ENCODE results near the gene DNAJA4.

GRCh38 chr15:78314181-78314581, 49.8 kb downstream of the DNAJA4 start:
- no peak for TF ChIP-seq BACH2 (CRISPR knock-in tag; IDR thresholded peaks at IDR 0.05; ENCODE audit: borderline replicate concordance)
- TF ChIP-seq ZFP3 (CRISPR knock-in tag; IDR thresholded peaks at IDR 0.05), result no peak
- TF ChIP-seq CREB5 (CRISPR knock-in tag; IDR thresholded peaks at IDR 0.05; ENCODE audit: low read depth), result no peak
- TF ChIP-seq, protein P1, sequence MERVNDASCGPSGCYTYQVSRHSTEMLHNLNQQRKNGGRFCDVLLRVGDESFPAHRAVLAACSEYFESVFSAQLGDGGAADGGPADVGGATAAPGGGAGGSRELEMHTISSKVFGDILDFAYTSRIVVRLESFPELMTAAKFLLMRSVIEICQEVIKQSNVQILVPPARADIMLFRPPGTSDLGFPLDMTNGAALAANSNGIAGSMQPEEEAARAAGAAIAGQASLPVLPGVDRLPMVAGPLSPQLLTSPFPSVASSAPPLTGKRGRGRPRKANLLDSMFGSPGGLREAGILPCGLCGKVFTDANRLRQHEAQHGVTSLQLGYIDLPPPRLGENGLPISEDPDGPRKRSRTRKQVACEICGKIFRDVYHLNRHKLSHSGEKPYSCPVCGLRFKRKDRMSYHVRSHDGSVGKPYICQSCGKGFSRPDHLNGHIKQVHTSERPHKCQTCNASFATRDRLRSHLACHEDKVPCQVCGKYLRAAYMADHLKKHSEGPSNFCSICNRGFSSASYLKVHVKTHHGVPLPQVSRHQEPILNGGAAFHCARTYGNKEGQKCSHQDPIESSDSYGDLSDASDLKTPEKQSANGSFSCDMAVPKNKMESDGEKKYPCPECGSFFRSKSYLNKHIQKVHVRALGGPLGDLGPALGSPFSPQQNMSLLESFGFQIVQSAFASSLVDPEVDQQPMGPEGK (CRISPR knock-in tag; IDR thresholded peaks at IDR 0.05; ENCODE audit: borderline replicate concordance), result no peak
- no peak for TF ChIP-seq TSHZ2 (CRISPR knock-in tag; IDR thresholded peaks at IDR 0.05)
- no peak for TF ChIP-seq ARNTL (CRISPR knock-in tag; IDR thresholded peaks at IDR 0.05; ENCODE audit: borderline replicate concordance, low read depth)
- no peak for TF ChIP-seq PPARA (CRISPR knock-in tag; IDR thresholded peaks at IDR 0.05; ENCODE audit: borderline replicate concordance)
- no peak for TF ChIP-seq ZNF565 (CRISPR knock-in tag; conservative IDR thresholded peaks at IDR 0.05; ENCODE audit: low read depth)
- TF ChIP-seq SNAI2 (CRISPR knock-in tag; IDR thresholded peaks at IDR 0.05), result no peak
- no peak for TF ChIP-seq CSDC2 (CRISPR knock-in tag; IDR thresholded peaks at IDR 0.05)
